Measurements from ENCODE around the gene NAT16. TPM values are rescaled to one million over a fixed set of nuclear protein-coding genes. Genes with fewer than 3 reads are reported as not detected.
A peak's percentile ranks its signal among the peaks of the same experiment; 100 is the strongest.

NAT16 gene
- total and polyA plus RNA-seq, 2 experiments from 2014 or later = 0.21 to 0.31 TPM

DNA sequence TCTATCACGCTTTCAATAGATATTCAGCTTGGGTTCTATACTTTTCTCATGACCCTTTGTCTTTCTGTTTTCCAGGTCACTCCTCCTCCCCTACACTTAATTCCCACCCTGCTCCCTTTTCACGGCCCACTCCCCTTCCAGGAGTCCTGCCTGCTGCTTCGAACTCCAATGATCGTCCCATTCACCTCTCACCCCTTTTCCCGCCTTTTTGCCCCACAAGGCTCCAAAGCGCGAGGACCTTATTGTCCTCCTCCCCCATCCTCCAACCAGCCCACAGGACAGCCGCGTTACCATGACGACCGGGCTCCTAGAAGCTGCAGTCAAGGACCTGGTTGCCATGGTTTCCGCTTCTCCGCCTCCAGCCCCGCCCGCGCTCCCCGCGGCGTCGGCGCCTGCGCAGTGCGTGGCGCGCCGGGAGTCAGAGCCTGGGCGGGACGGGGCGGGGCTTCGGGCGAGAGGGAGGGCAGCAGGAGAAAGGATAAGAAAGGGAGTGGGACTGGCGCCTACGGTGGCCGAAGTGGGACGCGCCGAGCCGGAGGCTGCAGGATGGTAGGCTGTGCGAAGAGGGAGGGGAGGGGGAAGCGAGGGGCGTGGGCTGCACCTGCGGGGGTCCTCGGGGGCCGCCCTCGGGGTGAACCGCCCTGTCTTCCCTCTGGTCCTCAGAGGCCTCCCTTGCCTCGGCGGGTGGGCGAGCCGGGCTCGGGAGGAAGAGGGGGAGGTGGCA, 26.0 kb downstream of the NAT16 start, which contains the start of gene AP1S1:
Gene AP1S1 (plus strand): TSS at position 508 of the 724 bp plus-strand sequence. CDS start 39 bp downstream, at position 547.
- H3K27me3 Mint-ChIP-seq (ENCODE audit: insufficient read depth, low read depth, poor library complexity) = peaks cover 33% of the 10 kb centered on the region
- Histone ChIP-seq H2AFZ (peak within 1 kb of the TSS; percentile 38), H3F3A (replicated peaks; ENCODE audit: low read depth) (peaks cover 22% of the 10 kb centered on the region), H3K79me2 (replicated peaks; ENCODE audit: insufficient read depth) (peaks cover 14% of the 10 kb centered on the region), H3K4me1 (ENCODE audit: insufficient read depth) (peaks cover 28% of the 10 kb centered on the region), H4K20me1 (replicated peaks; ENCODE audit: insufficient read depth) (no peaks in the 10 kb centered on the region), H3K27me3 (ENCODE audit: insufficient read depth) (peaks cover 12% of the 10 kb centered on the region; the same call in 1 of the 2 replicates), H3K36me3 (ENCODE audit: insufficient read depth) (no peaks in the 10 kb centered on the region; the same call in 1 of the 2 replicates), H3K4me3 (peak within 1 kb of the TSS; percentile 79), H3K9me2 (ENCODE audit: insufficient read depth) (peaks cover 4% of the 10 kb centered on the region; the same call in 1 of the 2 replicates), H3K27ac (ENCODE audit: low read depth) (no peak within 1 kb of the TSS), H3K4me2 (peak within 1 kb of the TSS; percentile 99)
- peaks cover 20% of the 10 kb centered on the region for H3K36me3 Mint-ChIP-seq (ENCODE audit: low read depth)
- peaks cover 27% of the 10 kb centered on the region for H3K4me1 Mint-ChIP-seq
- ATAC-seq = peak; percentile 89
- peak within 1 kb of the TSS; percentile 80 for H3K4me3 Mint-ChIP-seq
- H3K27ac Mint-ChIP-seq = peak within 1 kb of the TSS; percentile 0
- no peak for TF ChIP-seq CREB1 (CRISPR knock-in tag; IDR thresholded peaks at IDR 0.05; ENCODE audit: low read depth)
- TF ChIP-seq POLR2AphosphoS5 (IDR thresholded peaks at IDR 0.05; ENCODE audit: low read depth) = peak; percentile 55; the same call in 1 of the 2 replicates
- DNase-seq (ENCODE audit: low spot score) = peak; percentile 100
- peaks cover 11% of the 10 kb centered on the region; the same call in 2 of the 3 replicates for H3K9me3 Mint-ChIP-seq

DNA sequence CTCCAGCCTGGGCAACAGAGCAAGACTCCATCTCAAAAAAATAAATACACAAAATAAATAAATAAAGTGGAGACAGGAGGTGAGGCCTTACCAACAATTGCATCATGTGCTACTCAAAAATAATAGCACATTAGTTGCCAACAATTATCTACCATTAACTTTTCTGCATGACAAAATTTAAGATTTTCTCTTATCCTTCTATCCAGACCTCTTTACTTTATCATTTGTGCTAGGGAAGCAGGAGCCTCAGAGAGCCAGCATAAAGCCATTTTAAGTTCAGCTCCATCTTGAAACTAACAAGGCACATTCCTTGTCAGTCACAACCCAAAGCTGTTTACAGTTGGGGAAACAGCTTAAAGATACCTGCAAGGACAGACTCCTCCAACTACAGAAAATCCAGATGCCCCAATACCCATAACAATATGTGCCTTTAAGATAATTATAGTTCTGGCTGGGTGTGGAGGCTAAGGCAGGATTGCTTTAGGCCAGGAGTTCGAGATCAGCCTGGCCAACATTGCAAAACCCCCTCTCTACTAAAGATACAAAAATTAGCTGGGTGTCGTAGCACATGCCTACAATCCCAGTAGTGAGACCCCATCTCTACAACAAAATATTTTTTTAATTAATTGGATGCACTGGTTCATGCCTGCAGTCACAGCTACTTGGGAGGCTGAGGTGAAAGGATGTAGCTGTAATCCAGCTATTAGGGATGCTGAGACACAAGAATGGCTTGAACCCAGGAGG, 28.0 kb downstream of the NAT16 start:
- Histone ChIP-seq H3K27me3 (ENCODE audit: insufficient read depth) (peaks cover 12% of the 10 kb centered on the region; the same call in 1 of the 2 replicates), H4K20me1 (replicated peaks; ENCODE audit: insufficient read depth) (no peaks in the 10 kb centered on the region), H3K4me3 (no peak overlapping the region), H3K36me3 (ENCODE audit: insufficient read depth) (no peaks in the 10 kb centered on the region; the same call in 1 of the 2 replicates), H3K4me1 (ENCODE audit: insufficient read depth) (peaks cover 23% of the 10 kb centered on the region), H3K27ac (ENCODE audit: low read depth) (no peak overlapping the region), H2AFZ (no peak overlapping the region), H3K9me2 (ENCODE audit: insufficient read depth) (peaks cover 4% of the 10 kb centered on the region; the same call in 1 of the 2 replicates), H3K4me2 (no peak overlapping the region), H3K79me2 (replicated peaks; ENCODE audit: insufficient read depth) (peaks cover 14% of the 10 kb centered on the region), H3F3A (replicated peaks; ENCODE audit: low read depth) (peaks cover 16% of the 10 kb centered on the region)
- Mint-ChIP-seq H3K27ac (no peak overlapping the region), H3K4me3 (no peak overlapping the region), H3K4me1 (peaks cover 19% of the 10 kb centered on the region), H3K9me3 (peaks cover 11% of the 10 kb centered on the region; the same call in 2 of the 3 replicates), H3K27me3 (ENCODE audit: insufficient read depth, low read depth, poor library complexity) (peaks cover 33% of the 10 kb centered on the region), H3K36me3 (ENCODE audit: low read depth) (peaks cover 7% of the 10 kb centered on the region)
- DNase-seq (ENCODE audit: low spot score) = no peak
- no peak for ATAC-seq
- TF ChIP-seq STAT1 (IDR thresholded peaks at IDR 0.05; ENCODE audit: unreplicated experiment) (no peak), EZH2 (IDR thresholded peaks at IDR 0.05; ENCODE audit: low read depth, unreplicated experiment) (no peak), CREB1 (CRISPR knock-in tag; IDR thresholded peaks at IDR 0.05; ENCODE audit: low read depth) (no peak), POLR2AphosphoS5 (IDR thresholded peaks at IDR 0.05; ENCODE audit: low read depth) (no peak), ZNF114 (CRISPR knock-in tag; IDR thresholded peaks at IDR 0.05) (no peak), EZH2phosphoT487 (IDR thresholded peaks at IDR 0.05; ENCODE audit: unreplicated experiment) (no peak), ZNF331 (CRISPR knock-in tag; IDR thresholded peaks at IDR 0.05; ENCODE audit: low read depth) (no peak)
- TF ChIP-seq, protein P1, sequence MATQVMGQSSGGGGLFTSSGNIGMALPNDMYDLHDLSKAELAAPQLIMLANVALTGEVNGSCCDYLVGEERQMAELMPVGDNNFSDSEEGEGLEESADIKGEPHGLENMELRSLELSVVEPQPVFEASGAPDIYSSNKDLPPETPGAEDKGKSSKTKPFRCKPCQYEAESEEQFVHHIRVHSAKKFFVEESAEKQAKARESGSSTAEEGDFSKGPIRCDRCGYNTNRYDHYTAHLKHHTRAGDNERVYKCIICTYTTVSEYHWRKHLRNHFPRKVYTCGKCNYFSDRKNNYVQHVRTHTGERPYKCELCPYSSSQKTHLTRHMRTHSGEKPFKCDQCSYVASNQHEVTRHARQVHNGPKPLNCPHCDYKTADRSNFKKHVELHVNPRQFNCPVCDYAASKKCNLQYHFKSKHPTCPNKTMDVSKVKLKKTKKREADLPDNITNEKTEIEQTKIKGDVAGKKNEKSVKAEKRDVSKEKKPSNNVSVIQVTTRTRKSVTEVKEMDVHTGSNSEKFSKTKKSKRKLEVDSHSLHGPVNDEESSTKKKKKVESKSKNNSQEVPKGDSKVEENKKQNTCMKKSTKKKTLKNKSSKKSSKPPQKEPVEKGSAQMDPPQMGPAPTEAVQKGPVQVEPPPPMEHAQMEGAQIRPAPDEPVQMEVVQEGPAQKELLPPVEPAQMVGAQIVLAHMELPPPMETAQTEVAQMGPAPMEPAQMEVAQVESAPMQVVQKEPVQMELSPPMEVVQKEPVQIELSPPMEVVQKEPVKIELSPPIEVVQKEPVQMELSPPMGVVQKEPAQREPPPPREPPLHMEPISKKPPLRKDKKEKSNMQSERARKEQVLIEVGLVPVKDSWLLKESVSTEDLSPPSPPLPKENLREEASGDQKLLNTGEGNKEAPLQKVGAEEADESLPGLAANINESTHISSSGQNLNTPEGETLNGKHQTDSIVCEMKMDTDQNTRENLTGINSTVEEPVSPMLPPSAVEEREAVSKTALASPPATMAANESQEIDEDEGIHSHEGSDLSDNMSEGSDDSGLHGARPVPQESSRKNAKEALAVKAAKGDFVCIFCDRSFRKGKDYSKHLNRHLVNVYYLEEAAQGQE (IDR thresholded peaks at IDR 0.05; ENCODE audit: unreplicated experiment) = no peak
- TF ChIP-seq, protein P2, sequence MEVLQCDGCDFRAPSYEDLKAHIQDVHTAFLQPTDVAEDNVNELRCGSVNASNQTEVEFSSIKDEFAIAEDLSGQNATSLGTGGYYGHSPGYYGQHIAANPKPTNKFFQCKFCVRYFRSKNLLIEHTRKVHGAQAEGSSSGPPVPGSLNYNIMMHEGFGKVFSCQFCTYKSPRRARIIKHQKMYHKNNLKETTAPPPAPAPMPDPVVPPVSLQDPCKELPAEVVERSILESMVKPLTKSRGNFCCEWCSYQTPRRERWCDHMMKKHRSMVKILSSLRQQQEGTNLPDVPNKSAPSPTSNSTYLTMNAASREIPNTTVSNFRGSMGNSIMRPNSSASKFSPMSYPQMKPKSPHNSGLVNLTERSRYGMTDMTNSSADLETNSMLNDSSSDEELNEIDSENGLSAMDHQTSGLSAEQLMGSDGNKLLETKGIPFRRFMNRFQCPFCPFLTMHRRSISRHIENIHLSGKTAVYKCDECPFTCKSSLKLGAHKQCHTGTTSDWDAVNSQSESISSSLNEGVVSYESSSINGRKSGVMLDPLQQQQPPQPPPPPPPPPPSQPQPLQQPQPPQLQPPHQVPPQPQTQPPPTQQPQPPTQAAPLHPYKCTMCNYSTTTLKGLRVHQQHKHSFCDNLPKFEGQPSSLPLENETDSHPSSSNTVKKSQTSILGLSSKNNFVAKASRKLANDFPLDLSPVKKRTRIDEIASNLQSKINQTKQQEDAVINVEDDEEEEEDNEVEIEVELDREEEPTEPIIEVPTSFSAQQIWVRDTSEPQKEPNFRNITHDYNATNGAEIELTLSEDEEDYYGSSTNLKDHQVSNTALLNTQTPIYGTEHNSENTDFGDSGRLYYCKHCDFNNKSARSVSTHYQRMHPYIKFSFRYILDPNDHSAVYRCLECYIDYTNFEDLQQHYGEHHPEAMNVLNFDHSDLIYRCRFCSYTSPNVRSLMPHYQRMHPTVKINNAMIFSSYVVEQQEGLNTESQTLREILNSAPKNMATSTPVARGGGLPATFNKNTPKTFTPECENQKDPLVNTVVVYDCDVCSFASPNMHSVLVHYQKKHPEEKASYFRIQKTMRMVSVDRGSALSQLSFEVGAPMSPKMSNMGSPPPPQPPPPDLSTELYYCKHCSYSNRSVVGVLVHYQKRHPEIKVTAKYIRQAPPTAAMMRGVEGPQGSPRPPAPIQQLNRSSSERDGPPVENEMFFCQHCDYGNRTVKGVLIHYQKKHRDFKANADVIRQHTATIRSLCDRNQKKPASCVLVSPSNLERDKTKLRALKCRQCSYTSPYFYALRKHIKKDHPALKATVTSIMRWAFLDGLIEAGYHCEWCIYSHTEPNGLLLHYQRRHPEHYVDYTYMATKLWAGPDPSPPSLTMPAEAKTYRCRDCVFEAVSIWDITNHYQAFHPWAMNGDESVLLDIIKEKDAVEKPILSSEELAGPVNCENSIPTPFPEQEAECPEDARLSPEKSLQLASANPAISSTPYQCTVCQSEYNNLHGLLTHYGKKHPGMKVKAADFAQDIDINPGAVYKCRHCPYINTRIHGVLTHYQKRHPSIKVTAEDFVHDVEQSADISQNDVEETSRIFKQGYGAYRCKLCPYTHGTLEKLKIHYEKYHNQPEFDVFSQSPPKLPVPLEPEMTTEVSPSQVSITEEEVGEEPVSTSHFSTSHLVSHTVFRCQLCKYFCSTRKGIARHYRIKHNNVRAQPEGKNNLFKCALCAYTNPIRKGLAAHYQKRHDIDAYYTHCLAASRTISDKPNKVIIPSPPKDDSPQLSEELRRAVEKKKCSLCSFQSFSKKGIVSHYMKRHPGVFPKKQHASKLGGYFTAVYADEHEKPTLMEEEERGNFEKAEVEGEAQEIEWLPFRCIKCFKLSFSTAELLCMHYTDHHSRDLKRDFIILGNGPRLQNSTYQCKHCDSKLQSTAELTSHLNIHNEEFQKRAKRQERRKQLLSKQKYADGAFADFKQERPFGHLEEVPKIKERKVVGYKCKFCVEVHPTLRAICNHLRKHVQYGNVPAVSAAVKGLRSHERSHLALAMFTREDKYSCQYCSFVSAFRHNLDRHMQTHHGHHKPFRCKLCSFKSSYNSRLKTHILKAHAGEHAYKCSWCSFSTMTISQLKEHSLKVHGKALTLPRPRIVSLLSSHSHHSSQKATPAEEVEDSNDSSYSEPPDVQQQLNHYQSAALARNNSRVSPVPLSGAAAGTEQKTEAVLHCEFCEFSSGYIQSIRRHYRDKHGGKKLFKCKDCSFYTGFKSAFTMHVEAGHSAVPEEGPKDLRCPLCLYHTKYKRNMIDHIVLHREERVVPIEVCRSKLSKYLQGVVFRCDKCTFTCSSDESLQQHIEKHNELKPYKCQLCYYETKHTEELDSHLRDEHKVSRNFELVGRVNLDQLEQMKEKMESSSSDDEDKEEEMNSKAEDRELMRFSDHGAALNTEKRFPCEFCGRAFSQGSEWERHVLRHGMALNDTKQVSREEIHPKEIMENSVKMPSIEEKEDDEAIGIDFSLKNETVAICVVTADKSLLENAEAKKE (CRISPR knock-in tag; IDR thresholded peaks at IDR 0.05) = no peak
